Thoracic aorta (tissue), 2 donors: Measurements from ENCODE around the gene ANKMY1. TPM values are rescaled to one million over a fixed set of nuclear protein-coding genes. Genes with fewer than 3 reads are reported as not detected.

Experiments
- ATAC-seq: fragments of 150-250 bp; one replicate; pipeline ENCODE4 v1.8.0; 2017; ENCODE audit warnings: low read depth; ENCODE audit not compliant: insufficient number of reproducible peaks, low FRiP score
- DNase-seq: peaks from one replicate; pipeline ENCODE4 v3.0.0-alpha.2; 2020; ENCODE audit warnings: low spot score
- H3K27ac ChIP-seq, 2 donors: fragments of 200-600 bp; sonication (generic); 1 replicate in 1 of 2; 2 replicates in 1 of 2; pipeline ENCODE4 v1.5.1; 2016; ENCODE audit warnings: mild to moderate bottlenecking in 2 of 2, moderate library complexity in 2 of 2
- H3K27me3 ChIP-seq: fragments of 200-600 bp; sonication (generic); replicated peaks from 2 replicates; pipeline ENCODE4 v1.6.0; 2016; ENCODE audit warnings: mild to moderate bottlenecking; ENCODE audit not compliant: insufficient read depth
- H3K36me3 ChIP-seq: fragments of 200-600 bp; sonication (generic); one replicate; pipeline ENCODE4 v1.5.1; 2016
- H3K4me1 ChIP-seq, 2 donors: fragments of 200-600 bp; sonication (generic); 1 replicate in 1 of 2; 2 replicates in 1 of 2; pipeline versions ENCODE4 v1.5.1 to v1.6.0; 2016; ENCODE audit warnings: low read depth in 2 of 2, mild to moderate bottlenecking in 1 of 2; ENCODE audit not compliant: control insufficient read depth in 1 of 2
- H3K4me3 ChIP-seq: fragments of 200-600 bp; sonication (generic); 2 replicates; pipeline ENCODE4 v1.5.1; 2016; ENCODE audit warnings: mild to moderate bottlenecking
- H3K9me3 ChIP-seq: fragments of 200-600 bp; sonication (generic); 2 replicates; pipeline ENCODE4 v1.5.1; 2016
- total RNA-seq, 2 donors: library from RNA; depleted of rRNA; stranded (reverse); fragments of >200 nt; gene quantifications; one replicate each; pipeline versions ENCODE4 v1.1.0 to v1.2.3, GENCODE V29; 2016
- TF ChIP-seq, protein P1 (sequence below): fragments of 200-600 bp; sonication (generic); IDR thresholded peaks from one replicate; pipeline ENCODE4 v1.5.1; 2019; ENCODE audit warnings: antibody characterized with exemption

Gene ANKMY1
- total RNA-seq, 2 donors from 2014 or later = 20.0 to 44.8 TPM

DNA sequence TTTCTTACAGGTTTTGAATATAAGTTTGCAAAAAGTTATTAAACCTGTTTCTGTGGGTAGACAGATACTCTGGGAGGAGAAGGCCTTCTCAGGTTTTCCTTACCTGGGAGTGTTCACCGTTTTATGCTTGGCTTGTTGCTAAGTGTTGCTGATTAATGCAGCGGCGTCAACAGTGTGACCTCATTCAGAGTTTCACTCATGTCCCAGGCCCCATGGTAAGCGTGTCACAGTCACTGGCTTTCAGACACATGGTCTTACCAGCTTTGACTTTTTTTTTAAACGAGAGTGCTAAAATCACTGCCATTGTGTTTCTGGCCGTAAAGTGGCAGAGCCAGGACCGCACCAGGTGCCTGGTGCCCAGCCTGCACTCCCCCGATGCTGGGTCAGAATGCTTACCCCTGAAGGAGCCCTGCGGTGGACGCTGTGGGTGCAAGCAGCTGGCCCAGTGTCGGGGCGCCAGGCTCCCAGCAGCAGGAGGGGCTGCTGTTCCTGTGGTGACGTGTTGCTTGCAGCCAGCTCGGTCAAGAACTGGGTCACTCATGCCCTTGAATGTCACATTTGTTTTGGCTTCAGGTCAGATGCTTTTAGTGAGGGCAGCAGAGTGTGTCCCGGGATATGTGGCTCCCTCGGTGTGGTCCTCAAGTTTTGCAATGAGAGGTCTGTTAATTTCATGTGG is 32.2 kb upstream of the ANKMY1 start:
- Histone ChIP-seq H3K27ac (no peak overlapping the region), H3K36me3 (peaks cover 15% of the 10 kb centered on the region), H3K4me1 (peaks cover 19 to 37% of the 10 kb centered on the region in 2 donors), H3K9me3 (no peaks in the 10 kb centered on the region), H3K4me3 (no peak overlapping the region), H3K27me3 (no peaks in the 10 kb centered on the region)
- TF ChIP-seq, protein P1, sequence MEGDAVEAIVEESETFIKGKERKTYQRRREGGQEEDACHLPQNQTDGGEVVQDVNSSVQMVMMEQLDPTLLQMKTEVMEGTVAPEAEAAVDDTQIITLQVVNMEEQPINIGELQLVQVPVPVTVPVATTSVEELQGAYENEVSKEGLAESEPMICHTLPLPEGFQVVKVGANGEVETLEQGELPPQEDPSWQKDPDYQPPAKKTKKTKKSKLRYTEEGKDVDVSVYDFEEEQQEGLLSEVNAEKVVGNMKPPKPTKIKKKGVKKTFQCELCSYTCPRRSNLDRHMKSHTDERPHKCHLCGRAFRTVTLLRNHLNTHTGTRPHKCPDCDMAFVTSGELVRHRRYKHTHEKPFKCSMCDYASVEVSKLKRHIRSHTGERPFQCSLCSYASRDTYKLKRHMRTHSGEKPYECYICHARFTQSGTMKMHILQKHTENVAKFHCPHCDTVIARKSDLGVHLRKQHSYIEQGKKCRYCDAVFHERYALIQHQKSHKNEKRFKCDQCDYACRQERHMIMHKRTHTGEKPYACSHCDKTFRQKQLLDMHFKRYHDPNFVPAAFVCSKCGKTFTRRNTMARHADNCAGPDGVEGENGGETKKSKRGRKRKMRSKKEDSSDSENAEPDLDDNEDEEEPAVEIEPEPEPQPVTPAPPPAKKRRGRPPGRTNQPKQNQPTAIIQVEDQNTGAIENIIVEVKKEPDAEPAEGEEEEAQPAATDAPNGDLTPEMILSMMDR = no peak
- DNase-seq (no peak), ATAC-seq (no peak)

DNA sequence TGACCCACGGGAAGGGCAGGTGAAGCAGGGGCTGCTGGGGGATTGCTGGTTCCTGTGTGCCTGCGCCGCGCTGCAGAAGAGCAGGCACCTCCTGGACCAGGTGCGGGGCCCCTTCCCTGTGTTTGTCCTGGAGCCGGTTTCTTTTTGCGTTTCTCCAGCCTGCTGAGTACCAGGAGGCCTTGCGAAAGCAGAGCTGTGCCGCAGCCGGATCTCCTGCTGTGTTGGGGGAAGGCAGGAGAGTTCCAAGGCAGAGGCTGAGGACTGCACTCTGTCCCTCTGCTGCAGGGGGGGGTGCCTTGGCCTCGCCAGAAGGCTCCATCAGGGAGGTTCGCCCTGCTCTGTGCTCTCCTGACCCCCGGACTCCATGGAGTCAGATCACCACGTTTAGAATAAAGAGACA is 31.6 kb upstream of the ANKMY1 start:
- DNase-seq (no peak), ATAC-seq (no peak)
- peaks cover 22 to 37% of the 10 kb centered on the region in 2 donors for H3K4me1 ChIP-seq
- H3K27ac ChIP-seq = no peak overlapping the region
- TF ChIP-seq, protein P1 = no peak
- H3K4me3 ChIP-seq = no peak overlapping the region
- no peaks in the 10 kb centered on the region for H3K9me3 ChIP-seq
- peaks cover 15% of the 10 kb centered on the region for H3K36me3 ChIP-seq
- no peaks in the 10 kb centered on the region for H3K27me3 ChIP-seq

- DNase-seq = no peak
- TF ChIP-seq, protein P1 = no peak
- Histone ChIP-seq H3K4me3 (no peak overlapping the region), H3K27ac (no peak overlapping the region), H3K36me3 (peaks cover 15% of the 10 kb centered on the region), H3K9me3 (no peaks in the 10 kb centered on the region), H3K27me3 (no peaks in the 10 kb centered on the region), H3K4me1 (peaks cover 22 to 34% of the 10 kb centered on the region in 2 donors)
- no peak for ATAC-seq
Measured at GRCh38 chr2:240588669-240589068, 30.9 kb upstream of the ANKMY1 start.

GRCh38 chr2:240588006-240588655 is 30.3 kb upstream of the ANKMY1 start:
- H3K4me1 ChIP-seq = peaks cover 22 to 34% of the 10 kb centered on the region in 2 donors
- no peaks in the 10 kb centered on the region for H3K9me3 ChIP-seq
- TF ChIP-seq, protein P1 = no peak
- H3K4me3 ChIP-seq = peak overlapping the region; percentile 91
- DNase-seq (no peak), ATAC-seq (no peak)
- peaks cover 15% of the 10 kb centered on the region for H3K36me3 ChIP-seq
- no peaks in the 10 kb centered on the region for H3K27me3 ChIP-seq
- H3K27ac ChIP-seq = no peak overlapping the region

DNA sequence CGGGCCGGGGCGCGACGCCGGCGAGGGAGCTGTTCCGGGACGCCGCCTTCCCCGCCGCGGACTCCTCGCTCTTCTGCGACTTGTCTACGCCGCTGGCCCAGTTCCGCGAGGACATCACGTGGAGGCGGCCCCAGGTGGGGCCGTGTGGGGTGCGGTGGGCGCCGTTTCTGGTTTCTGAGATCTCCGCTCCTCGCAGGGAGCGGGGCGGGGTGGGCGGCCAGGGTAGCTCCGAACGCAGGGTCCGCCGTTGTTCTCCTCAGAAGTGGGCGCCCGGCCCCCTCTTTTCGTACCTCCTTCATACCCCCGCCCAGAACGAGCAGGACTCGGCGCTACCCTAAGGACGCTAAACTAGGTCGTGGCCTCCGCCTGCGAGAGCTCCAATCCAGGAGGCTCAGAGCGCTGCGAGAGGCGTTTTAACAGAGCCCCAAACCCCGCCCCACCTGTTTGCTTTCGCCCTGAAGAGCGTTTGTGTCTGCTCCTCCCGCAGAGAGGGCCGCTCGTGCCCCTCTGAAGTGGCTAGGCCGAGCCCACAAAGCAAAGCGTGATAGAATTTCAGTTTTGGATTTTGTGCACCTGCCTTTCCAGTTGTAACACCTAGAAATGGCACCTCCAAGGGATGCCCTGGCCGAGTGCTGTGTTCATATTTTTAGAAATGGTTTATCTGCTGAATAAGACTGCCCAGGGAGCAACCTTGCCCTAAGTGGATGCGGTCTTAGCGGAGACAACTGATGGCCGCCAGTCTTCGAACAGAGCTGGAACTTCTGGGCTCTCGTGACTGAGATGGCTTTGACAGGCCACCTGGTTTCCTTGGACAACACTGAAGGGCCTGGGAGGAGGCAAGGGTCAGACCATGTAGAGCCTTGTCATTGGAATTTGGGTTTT is 29.4 kb upstream of the ANKMY1 start:
- Histone ChIP-seq H3K27me3 (no peaks in the 10 kb centered on the region), H3K4me1 (peaks cover 22 to 34% of the 10 kb centered on the region in 2 donors), H3K27ac (peak overlapping the region in 1 of 2 donors; percentile 95), H3K36me3 (peaks cover 15% of the 10 kb centered on the region), H3K9me3 (no peaks in the 10 kb centered on the region), H3K4me3 (peak overlapping the region; percentile 91)
- no peak for DNase-seq
- ATAC-seq = no peak
- TF ChIP-seq, protein P1 = no peak
